Measurements from ENCODE around the gene ARID1B. TPM values are rescaled to one million over a fixed set of nuclear protein-coding genes. Genes with fewer than 3 reads are reported as not detected.

ARID1B gene
- total RNA-seq, 1 experiment from 2014 or later, result 63.9 TPM

DNA sequence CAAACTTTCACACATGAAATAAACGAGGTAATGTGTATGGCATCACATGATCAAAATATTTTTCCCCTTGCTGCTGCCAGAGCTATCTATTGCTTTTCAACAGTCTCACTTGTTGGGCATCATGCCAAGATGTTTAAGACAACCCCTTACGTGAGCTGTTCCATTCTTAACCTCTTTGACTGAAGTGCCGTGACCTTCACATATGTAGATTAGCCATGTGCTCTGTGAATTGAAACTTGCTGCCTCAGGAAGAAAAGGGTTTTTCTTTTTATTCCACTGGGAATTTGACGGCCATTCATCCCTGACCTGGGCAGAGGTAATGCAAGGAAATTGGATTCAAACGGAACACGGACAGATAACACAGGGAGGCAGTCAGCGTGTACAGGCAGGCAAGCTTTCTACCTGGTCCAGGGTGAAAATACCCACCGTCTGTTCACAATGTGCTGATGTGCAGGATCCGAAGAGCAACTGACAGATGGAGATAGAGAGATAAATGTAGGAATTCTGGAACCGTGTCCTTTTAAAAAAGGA, 14.2 kb downstream of the ARID1B start:
- TF ChIP-seq, protein P1, sequence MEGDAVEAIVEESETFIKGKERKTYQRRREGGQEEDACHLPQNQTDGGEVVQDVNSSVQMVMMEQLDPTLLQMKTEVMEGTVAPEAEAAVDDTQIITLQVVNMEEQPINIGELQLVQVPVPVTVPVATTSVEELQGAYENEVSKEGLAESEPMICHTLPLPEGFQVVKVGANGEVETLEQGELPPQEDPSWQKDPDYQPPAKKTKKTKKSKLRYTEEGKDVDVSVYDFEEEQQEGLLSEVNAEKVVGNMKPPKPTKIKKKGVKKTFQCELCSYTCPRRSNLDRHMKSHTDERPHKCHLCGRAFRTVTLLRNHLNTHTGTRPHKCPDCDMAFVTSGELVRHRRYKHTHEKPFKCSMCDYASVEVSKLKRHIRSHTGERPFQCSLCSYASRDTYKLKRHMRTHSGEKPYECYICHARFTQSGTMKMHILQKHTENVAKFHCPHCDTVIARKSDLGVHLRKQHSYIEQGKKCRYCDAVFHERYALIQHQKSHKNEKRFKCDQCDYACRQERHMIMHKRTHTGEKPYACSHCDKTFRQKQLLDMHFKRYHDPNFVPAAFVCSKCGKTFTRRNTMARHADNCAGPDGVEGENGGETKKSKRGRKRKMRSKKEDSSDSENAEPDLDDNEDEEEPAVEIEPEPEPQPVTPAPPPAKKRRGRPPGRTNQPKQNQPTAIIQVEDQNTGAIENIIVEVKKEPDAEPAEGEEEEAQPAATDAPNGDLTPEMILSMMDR (IDR thresholded peaks at IDR 0.05; ENCODE audit: unreplicated experiment), result no peak
- H3K27ac Mint-ChIP-seq (ENCODE audit: low read depth, unreplicated experiment), result peak overlapping the region; percentile 49
- no TSS peak for BruUV-seq (replicated peaks)
- peak overlapping the region; percentile 42 for H3K4me3 Mint-ChIP-seq (ENCODE audit: unreplicated experiment)
- POLR2A ChIA-PET, result interaction anchor here (0.5 to 2.1 kb wide), 19 partner anchors 8 to 239 kb away, joined by 3 to 29 read pairs (median 4); no protein-coding TSS in a partner anchor
- H3K9me3 Mint-ChIP-seq (ENCODE audit: unreplicated experiment), result no peaks in the 10 kb centered on the region
- intact Hi-C loops (cut with micrococcal nuclease), result no loop called here
- no peaks in the 10 kb centered on the region for H3K27me3 Mint-ChIP-seq (ENCODE audit: insufficient read depth, unreplicated experiment)
- DNase-seq (ENCODE audit: unreplicated experiment), result peak; percentile 84
- no peaks in the 10 kb centered on the region for H3K36me3 Mint-ChIP-seq (ENCODE audit: insufficient read depth, unreplicated experiment)
- H3K4me1 Mint-ChIP-seq (ENCODE audit: insufficient read depth, unreplicated experiment), result peaks cover 22% of the 10 kb centered on the region
- CTCF ChIA-PET, result interaction anchor here (1.3 kb wide), 1 partner anchor 15 kb away, joined by 5 read pairs; no protein-coding TSS in a partner anchor

DNA sequence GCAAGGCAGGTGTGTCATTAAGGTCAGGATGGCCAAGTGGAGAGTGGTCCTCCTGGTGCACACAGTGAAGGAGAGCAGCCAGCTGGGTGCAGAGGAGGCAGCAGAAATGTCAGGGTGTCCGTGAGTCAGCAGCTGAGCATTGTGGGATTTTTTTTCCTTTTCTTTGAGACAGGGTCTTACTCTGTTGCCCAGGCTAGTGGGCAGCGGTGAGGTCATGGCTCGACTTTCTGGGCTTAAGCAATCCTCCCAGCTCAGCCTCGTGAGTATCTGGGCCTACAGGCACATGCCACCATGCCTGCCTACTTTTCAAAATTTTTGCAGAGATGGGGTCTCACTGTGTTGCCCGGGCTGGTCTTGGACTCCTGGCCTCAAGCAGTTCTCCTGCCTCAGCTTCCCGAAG, 16.0 kb downstream of the ARID1B start:
- peaks cover 27% of the 10 kb centered on the region for H3K4me1 Mint-ChIP-seq (ENCODE audit: insufficient read depth, unreplicated experiment)
- no peak for DNase-seq (ENCODE audit: unreplicated experiment)
- ChIA-PET CTCF (no interaction called here), POLR2A (interaction anchor here (0.6 to 1.9 kb wide), 3 partner anchors 10 to 35 kb away, joined by 3 to 7 read pairs (median 4); no protein-coding TSS in a partner anchor)
- BruUV-seq (replicated peaks), result no TSS peak
- no peak overlapping the region for H3K4me3 Mint-ChIP-seq (ENCODE audit: unreplicated experiment)
- no peak overlapping the region for H3K27ac Mint-ChIP-seq (ENCODE audit: low read depth, unreplicated experiment)
- TF ChIP-seq, protein P1 (IDR thresholded peaks at IDR 0.05; ENCODE audit: unreplicated experiment), result no peak
- intact Hi-C loops (cut with micrococcal nuclease), result no loop called here
- H3K9me3 Mint-ChIP-seq (ENCODE audit: unreplicated experiment), result no peaks in the 10 kb centered on the region
- no peaks in the 10 kb centered on the region for H3K27me3 Mint-ChIP-seq (ENCODE audit: insufficient read depth, unreplicated experiment)
- no peaks in the 10 kb centered on the region for H3K36me3 Mint-ChIP-seq (ENCODE audit: insufficient read depth, unreplicated experiment)

DNA sequence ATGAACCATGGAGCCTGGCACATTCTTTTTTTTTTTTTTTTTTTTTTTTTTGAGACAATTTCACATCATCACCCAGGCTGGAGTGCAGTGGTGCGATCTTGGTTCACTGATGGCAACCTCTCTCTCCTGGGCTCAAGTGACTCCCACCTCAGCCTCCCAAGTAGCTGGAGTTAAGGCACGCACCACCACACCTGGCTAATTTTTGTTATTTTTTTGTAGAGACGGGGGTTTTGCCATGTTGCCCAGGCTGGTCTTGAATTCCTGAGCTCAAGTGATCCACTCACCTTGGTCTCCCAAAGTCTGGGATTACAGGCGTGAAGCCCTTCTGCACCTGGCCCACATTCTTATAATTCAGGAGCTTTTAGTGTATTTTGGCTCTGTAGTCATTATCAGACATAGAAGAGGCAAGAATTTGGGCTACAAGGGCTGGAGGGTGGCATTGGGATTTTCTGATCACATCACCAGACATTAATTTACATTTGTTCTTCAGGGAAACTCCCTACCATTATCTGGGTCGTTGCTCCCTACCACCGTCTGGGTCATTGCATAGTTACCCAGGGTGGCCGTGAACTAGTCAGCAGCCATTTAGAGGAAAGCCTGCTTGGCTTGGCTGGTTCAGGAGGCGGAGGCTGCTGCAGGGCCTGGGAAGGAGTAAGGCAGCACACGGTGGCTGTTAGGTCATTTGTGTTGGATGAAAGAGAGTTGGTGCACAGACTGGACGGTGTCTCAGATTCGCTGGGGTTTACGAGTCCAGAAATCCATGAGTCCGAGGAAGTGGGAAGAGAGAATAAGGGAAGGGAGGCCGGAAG, 17.6 kb downstream of the ARID1B start:
- no peak overlapping the region for H3K4me3 Mint-ChIP-seq (ENCODE audit: unreplicated experiment)
- intact Hi-C loops (cut with micrococcal nuclease), result no loop called here
- TF ChIP-seq, protein P1 (IDR thresholded peaks at IDR 0.05; ENCODE audit: unreplicated experiment), result no peak
- no peak for DNase-seq (ENCODE audit: unreplicated experiment)
- no TSS peak for BruUV-seq (replicated peaks)
- H3K27me3 Mint-ChIP-seq (ENCODE audit: insufficient read depth, unreplicated experiment), result no peaks in the 10 kb centered on the region
- H3K27ac Mint-ChIP-seq (ENCODE audit: low read depth, unreplicated experiment), result no peak overlapping the region
- no peaks in the 10 kb centered on the region for H3K9me3 Mint-ChIP-seq (ENCODE audit: unreplicated experiment)
- ChIA-PET CTCF (interaction anchor here (0.7 to 1.1 kb wide), 2 partner anchors 25 to 183 kb away, joined by 3 to 4 read pairs; no protein-coding TSS in a partner anchor), POLR2A (no interaction called here)
- peaks cover 24% of the 10 kb centered on the region for H3K4me1 Mint-ChIP-seq (ENCODE audit: insufficient read depth, unreplicated experiment)
- no peaks in the 10 kb centered on the region for H3K36me3 Mint-ChIP-seq (ENCODE audit: insufficient read depth, unreplicated experiment)

DNA sequence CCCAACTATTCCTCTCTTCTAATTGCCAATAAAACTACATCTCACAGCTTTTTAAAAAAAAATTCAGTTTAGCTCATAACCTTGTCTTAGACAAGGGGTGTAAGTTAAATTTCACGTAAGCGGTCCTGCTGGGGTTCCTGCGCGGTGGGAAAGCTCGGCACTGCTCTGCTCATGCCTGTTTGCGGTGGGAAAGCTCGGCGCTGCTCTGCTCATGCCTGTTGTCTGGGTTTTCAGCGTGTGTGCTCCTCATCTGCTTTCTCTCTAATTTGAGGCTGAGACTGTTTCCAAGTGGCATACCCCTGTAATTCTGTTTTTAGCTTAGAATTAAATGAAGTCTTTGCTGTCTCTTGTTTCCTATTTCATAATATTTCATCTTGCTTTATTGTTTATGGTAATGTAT, 18.6 kb downstream of the ARID1B start:
- intact Hi-C loops (cut with micrococcal nuclease), result no loop called here
- H3K4me3 Mint-ChIP-seq (ENCODE audit: unreplicated experiment), result no peak overlapping the region
- CTCF ChIA-PET, result interaction anchor here (0.7 to 0.9 kb wide), 2 partner anchors 148 to 736 kb away, joined by 3 read pairs; no protein-coding TSS in a partner anchor
- H3K27me3 Mint-ChIP-seq (ENCODE audit: insufficient read depth, unreplicated experiment), result no peaks in the 10 kb centered on the region
- DNase-seq (ENCODE audit: unreplicated experiment), result no peak
- H3K4me1 Mint-ChIP-seq (ENCODE audit: insufficient read depth, unreplicated experiment), result peaks cover 19% of the 10 kb centered on the region
- H3K9me3 Mint-ChIP-seq (ENCODE audit: unreplicated experiment), result no peaks in the 10 kb centered on the region
- H3K36me3 Mint-ChIP-seq (ENCODE audit: insufficient read depth, unreplicated experiment), result no peaks in the 10 kb centered on the region
- no peak overlapping the region for H3K27ac Mint-ChIP-seq (ENCODE audit: low read depth, unreplicated experiment)
- TF ChIP-seq, protein P1 (IDR thresholded peaks at IDR 0.05; ENCODE audit: unreplicated experiment), result no peak
- POLR2A ChIA-PET, result interaction anchor here (0.6 to 1.3 kb wide), 4 partner anchors 10 to 224 kb away, joined by 3 to 4 read pairs (median 4); no protein-coding TSS in a partner anchor
- BruUV-seq (replicated peaks), result no TSS peak

Data from MCF 10A (cell line).